WTC11 (cell line): ENCODE data around the gene PPFIBP1. TPM values are rescaled to one million over a fixed set of nuclear protein-coding genes. Genes with fewer than 3 reads are reported as not detected.

Experiments used
- ATAC-seq: fragments of 200-7000 bp; cut with Tn5 transposase; 2 replicates; pipeline ENCODE4 v1.10.0; 2021; ENCODE audit warnings: mild to moderate bottlenecking, moderate library complexity
- CTCF ChIA-PET: fragments of 300-600 bp; sonication (Branson Sonifier 250); formaldehyde crosslinking; loops from one replicate; lab custom pipeline; 2021; ENCODE audit warnings: antibody characterized with exemption; lab: Charles Lee
- POLR2A ChIA-PET: fragments of 350-600 bp; sonication (Branson Sonifier 250); formaldehyde crosslinking; loops from one replicate; lab custom pipeline; 2021; ENCODE audit warnings: antibody characterized with exemption; lab: Charles Lee
- DNase-seq: peaks from one replicate; pipeline ENCODE4 v3.0.0; 2021; ENCODE audit warnings: low spot score
- H3K27ac Mint-ChIP-seq: 2 replicates; pipeline ENCODE4 v1.8.0; 2021; ENCODE audit warnings: mixed read lengths
- H3K27me3 Mint-ChIP-seq: 2 replicates; pipeline ENCODE4 v1.8.0; 2021; ENCODE audit warnings: low read depth, mild to moderate bottlenecking, moderate library complexity, mixed read lengths
- H3K36me3 Mint-ChIP-seq: 2 replicates; pipeline ENCODE4 v1.8.0; 2021; ENCODE audit warnings: mixed read lengths
- H3K4me1 Mint-ChIP-seq: 2 replicates; pipeline ENCODE4 v1.8.0; 2022; ENCODE audit warnings: mixed read lengths
- H3K4me3 Mint-ChIP-seq: 2 replicates; pipeline ENCODE4 v1.8.0; 2021; ENCODE audit warnings: mild to moderate bottlenecking, moderate library complexity, mixed read lengths
- H3K9me3 Mint-ChIP-seq: 2 replicates; pipeline ENCODE4 v1.8.0; 2021; ENCODE audit warnings: mixed read lengths
- AFF4 ChIP-seq: sonication (generic); formaldehyde crosslinking; IDR thresholded peaks from 2 replicates; pipeline ENCODE4 v1.8.1; 2023; ENCODE audit warnings: mild to moderate bottlenecking, missing genetic modification reagents, borderline replicate concordance
- ATF1 ChIP-seq: sonication (generic); formaldehyde crosslinking; IDR thresholded peaks from 2 replicates; pipeline ENCODE4 v1.8.1; 2023; ENCODE audit warnings: mild to moderate bottlenecking, moderate library complexity, missing genetic modification reagents
- ETV6 ChIP-seq: sonication (generic); formaldehyde crosslinking; IDR thresholded peaks from 2 replicates; pipeline ENCODE4 v1.8.1; 2022; ENCODE audit warnings: mild to moderate bottlenecking, missing genetic modification reagents
- FOXP1 ChIP-seq: sonication (generic); formaldehyde crosslinking; IDR thresholded peaks from 2 replicates; pipeline ENCODE4 v1.8.0; 2022; ENCODE audit warnings: missing genetic modification reagents, mild to moderate bottlenecking, moderate library complexity, borderline replicate concordance
- IRF1 ChIP-seq: sonication (generic); formaldehyde crosslinking; IDR thresholded peaks from 2 replicates; pipeline ENCODE4 v1.8.0; 2023; ENCODE audit warnings: missing genetic modification reagents
- KAT7 ChIP-seq: sonication (generic); formaldehyde crosslinking; IDR thresholded peaks from 2 replicates; pipeline ENCODE4 v1.8.1; 2023; ENCODE audit warnings: missing genetic modification reagents, mild to moderate bottlenecking, borderline replicate concordance
- MAX ChIP-seq: sonication (generic); formaldehyde crosslinking; IDR thresholded peaks from 2 replicates; pipeline ENCODE4 v1.8.0; 2022; ENCODE audit warnings: mild to moderate bottlenecking, missing genetic modification reagents
- MYBL2 ChIP-seq: sonication (generic); formaldehyde crosslinking; IDR thresholded peaks from 2 replicates; pipeline ENCODE4 v1.8.1; 2023; ENCODE audit warnings: mild to moderate bottlenecking, moderate library complexity, missing genetic modification reagents
- NR1H2 ChIP-seq: sonication (generic); formaldehyde crosslinking; IDR thresholded peaks from 2 replicates; pipeline ENCODE4 v1.9.0; 2021; ENCODE audit warnings: mild to moderate bottlenecking, moderate library complexity, missing genetic modification reagents
- NR2C2 ChIP-seq: sonication (generic); formaldehyde crosslinking; IDR thresholded peaks from 2 replicates; pipeline ENCODE4 v1.8.0; 2022; ENCODE audit warnings: mild to moderate bottlenecking, missing genetic modification reagents
- NR3C1 ChIP-seq: sonication (generic); formaldehyde crosslinking; conservative IDR thresholded peaks from 2 replicates; pipeline ENCODE4 v1.8.1; 2023; ENCODE audit warnings: low read depth, mild to moderate bottlenecking, missing genetic modification reagents
- SP1 ChIP-seq: sonication (generic); formaldehyde crosslinking; conservative IDR thresholded peaks from 2 replicates; pipeline ENCODE4 v1.8.1; 2022; ENCODE audit warnings: missing genetic modification reagents
- ZNF121 ChIP-seq: sonication (generic); formaldehyde crosslinking; IDR thresholded peaks from 2 replicates; pipeline ENCODE4 v1.8.0; 2023; ENCODE audit warnings: missing genetic modification reagents
- ZNF138 ChIP-seq: sonication (generic); formaldehyde crosslinking; conservative IDR thresholded peaks from 2 replicates; pipeline ENCODE4 v1.8.1; 2022; ENCODE audit warnings: mild to moderate bottlenecking, moderate library complexity, missing genetic modification reagents
- ZNF232 ChIP-seq: sonication (generic); formaldehyde crosslinking; IDR thresholded peaks from 2 replicates; pipeline ENCODE4 v1.8.0; 2022; ENCODE audit warnings: mild to moderate bottlenecking, missing genetic modification reagents
- ZNF263 ChIP-seq: sonication (generic); formaldehyde crosslinking; IDR thresholded peaks from 2 replicates; pipeline ENCODE4 v1.8.1; 2022; ENCODE audit warnings: low read depth, mild to moderate bottlenecking, moderate library complexity, missing genetic modification reagents
- ZNF317 ChIP-seq: sonication (generic); formaldehyde crosslinking; IDR thresholded peaks from 2 replicates; pipeline ENCODE4 v1.8.1; 2023; ENCODE audit warnings: low read depth, mild to moderate bottlenecking, moderate library complexity, missing genetic modification reagents, borderline replicate concordance
- ZNF396 ChIP-seq: fragments of 250-450 bp; sonication (Bioruptor Pico); IDR thresholded peaks from 2 replicates; pipeline ENCODE4 v1.8.0; 2021; ENCODE audit warnings: mild to moderate bottlenecking, moderate library complexity, borderline replicate concordance
- ZNF416 ChIP-seq: fragments of 250-450 bp; sonication (Bioruptor Pico); IDR thresholded peaks from 2 replicates; pipeline ENCODE4 v1.9.0; 2021; ENCODE audit warnings: mild to moderate bottlenecking, inconsistent platforms
- ZNF425 ChIP-seq: fragments of 250-450 bp; sonication (Bioruptor Pico); conservative IDR thresholded peaks from 2 replicates; pipeline ENCODE4 v1.9.0; 2021; ENCODE audit warnings: mild to moderate bottlenecking
- total RNA-seq: library from RNA; stranded (reverse); gene quantifications from 3 replicates; pipeline ENCODE4 v1.2.3, GENCODE V29; 2021

The PPFIBP1 gene
- total RNA-seq, 1 experiment from 2014 or later, result 27.7 TPM

GRCh38 chr12:27608890-27609289 lies 84.9 kb downstream of the PPFIBP1 start:
- no peak for DNase-seq
- Mint-ChIP-seq H3K27ac (no peak overlapping the region), H3K4me3 (no peak overlapping the region), H3K4me1 (no peaks in the 10 kb centered on the region), H3K27me3 (no peaks in the 10 kb centered on the region), H3K9me3 (peaks cover 10% of the 10 kb centered on the region), H3K36me3 (peaks cover 8% of the 10 kb centered on the region)
- no peak for TF ChIP-seq ZNF416 (CRISPR knock-in tag)
- no peak for ATAC-seq
- POLR2A ChIA-PET, result no interaction called here
- CTCF ChIA-PET, result no interaction called here

GRCh38 chr12:27610374-27610773 lies 86.4 kb downstream of the PPFIBP1 start:
- TF ChIP-seq ZNF317 (no peak), KAT7 (CRISPR knock-in tag) (no peak), ZNF232 (CRISPR knock-in tag) (no peak), ZNF396 (CRISPR knock-in tag) (no peak), ZNF138 (no peak), ETV6 (CRISPR knock-in tag) (no peak), MAX (no peak), ZNF263 (CRISPR knock-in tag) (no peak), NR3C1 (CRISPR knock-in tag) (no peak), ZNF121 (CRISPR knock-in tag) (no peak), ZNF425 (no peak)
- TF ChIP-seq, all 79 proteins: peak for 0
- H3K4me3 Mint-ChIP-seq, result no peak overlapping the region
- ChIA-PET POLR2A (no interaction called here), CTCF (no interaction called here)
- H3K27me3 Mint-ChIP-seq, result no peaks in the 10 kb centered on the region
- DNase-seq, result no peak
- peaks cover 6% of the 10 kb centered on the region for H3K4me1 Mint-ChIP-seq
- no peaks in the 10 kb centered on the region for H3K36me3 Mint-ChIP-seq
- no peak overlapping the region for H3K27ac Mint-ChIP-seq
- no peak for ATAC-seq
- no peaks in the 10 kb centered on the region for H3K9me3 Mint-ChIP-seq

GRCh38 chr12:27614386-27614785 lies 90.4 kb downstream of the PPFIBP1 start:
- peaks cover 12% of the 10 kb centered on the region for H3K4me1 Mint-ChIP-seq
- H3K27me3 Mint-ChIP-seq, result no peaks in the 10 kb centered on the region
- peaks cover 4% of the 10 kb centered on the region for H3K36me3 Mint-ChIP-seq
- ATAC-seq, result no peak
- no peak overlapping the region for H3K27ac Mint-ChIP-seq
- ChIA-PET CTCF (no interaction called here), POLR2A (no interaction called here)
- H3K9me3 Mint-ChIP-seq, result peaks cover 10% of the 10 kb centered on the region
- DNase-seq, result no peak
- TF ChIP-seq ATF1 (CRISPR knock-in tag) (no peak), NR2C2 (CRISPR knock-in tag) (no peak), FOXP1 (no peak), NR1H2 (CRISPR knock-in tag) (no peak), ZNF138 (no peak), MYBL2 (CRISPR knock-in tag) (no peak), IRF1 (no peak), SP1 (CRISPR knock-in tag) (no peak), AFF4 (CRISPR knock-in tag) (no peak), KAT7 (CRISPR knock-in tag) (no peak)
- H3K4me3 Mint-ChIP-seq, result no peak overlapping the region
